C4-2B (cell line): ENCODE results near the gene JAM2.

Experiments used
- H3K27ac ChIP-seq: fragments of 450-650 bp; 2 replicates; pipeline ENCODE4 v1.5.1; 2017
- ZFX ChIP-seq: fragments of 450-650 bp; IDR thresholded peaks from 2 replicates; pipeline ENCODE4 v1.6.1; 2017
- TF ChIP-seq, protein P1 (sequence below): fragments of 450-650 bp; conservative IDR thresholded peaks from 2 replicates; pipeline ENCODE4 v1.5.1; 2017; ENCODE audit warnings: mild to moderate bottlenecking

JAM2 gene

DNA sequence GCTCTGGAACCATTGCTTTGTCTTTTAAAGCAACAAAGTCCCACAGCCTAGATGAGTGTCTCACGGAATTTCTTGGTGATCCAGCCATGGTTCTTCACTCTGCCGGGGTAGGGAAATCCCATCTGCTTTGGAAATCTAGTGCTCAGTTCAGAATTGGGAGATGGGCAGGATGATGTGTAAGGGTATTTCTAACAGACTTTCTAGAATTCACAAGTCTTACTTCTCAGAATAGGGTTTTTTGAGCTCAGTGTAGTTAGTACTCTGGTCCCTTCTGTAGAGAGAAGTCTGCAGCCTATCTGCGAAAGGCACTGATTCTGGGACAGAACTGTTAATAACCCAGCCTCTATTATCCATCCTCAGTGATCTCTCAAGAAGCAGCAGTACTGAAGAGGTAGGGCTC, 121.0 kb downstream of the JAM2 start:
- H3K27ac ChIP-seq = no peak overlapping the region
- no peak for TF ChIP-seq ZFX
- TF ChIP-seq, protein P1, sequence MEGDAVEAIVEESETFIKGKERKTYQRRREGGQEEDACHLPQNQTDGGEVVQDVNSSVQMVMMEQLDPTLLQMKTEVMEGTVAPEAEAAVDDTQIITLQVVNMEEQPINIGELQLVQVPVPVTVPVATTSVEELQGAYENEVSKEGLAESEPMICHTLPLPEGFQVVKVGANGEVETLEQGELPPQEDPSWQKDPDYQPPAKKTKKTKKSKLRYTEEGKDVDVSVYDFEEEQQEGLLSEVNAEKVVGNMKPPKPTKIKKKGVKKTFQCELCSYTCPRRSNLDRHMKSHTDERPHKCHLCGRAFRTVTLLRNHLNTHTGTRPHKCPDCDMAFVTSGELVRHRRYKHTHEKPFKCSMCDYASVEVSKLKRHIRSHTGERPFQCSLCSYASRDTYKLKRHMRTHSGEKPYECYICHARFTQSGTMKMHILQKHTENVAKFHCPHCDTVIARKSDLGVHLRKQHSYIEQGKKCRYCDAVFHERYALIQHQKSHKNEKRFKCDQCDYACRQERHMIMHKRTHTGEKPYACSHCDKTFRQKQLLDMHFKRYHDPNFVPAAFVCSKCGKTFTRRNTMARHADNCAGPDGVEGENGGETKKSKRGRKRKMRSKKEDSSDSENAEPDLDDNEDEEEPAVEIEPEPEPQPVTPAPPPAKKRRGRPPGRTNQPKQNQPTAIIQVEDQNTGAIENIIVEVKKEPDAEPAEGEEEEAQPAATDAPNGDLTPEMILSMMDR = no peak

DNA sequence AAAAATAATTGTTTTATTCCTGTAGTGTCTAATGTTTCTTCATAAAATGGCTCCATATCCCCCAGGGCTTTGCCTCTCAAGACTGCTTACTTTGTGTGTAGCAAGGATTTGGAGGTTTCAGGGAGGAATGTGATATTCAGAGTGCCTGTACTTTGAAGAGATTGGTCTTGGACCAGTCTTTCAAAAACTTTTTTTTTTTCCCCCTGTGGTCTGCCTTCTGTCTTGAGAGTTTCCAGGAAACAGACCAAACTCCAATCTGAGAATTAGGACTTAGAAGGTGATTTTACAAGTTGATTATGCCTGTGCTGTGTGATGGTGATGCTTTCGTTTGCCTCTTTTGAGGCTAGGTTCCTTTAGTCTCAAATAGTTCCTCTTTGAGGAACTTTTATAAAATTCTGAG, 121.6 kb downstream of the JAM2 start:
- TF ChIP-seq, protein P1 = no peak
- TF ChIP-seq ZFX = no peak
- no peak overlapping the region for H3K27ac ChIP-seq

DNA sequence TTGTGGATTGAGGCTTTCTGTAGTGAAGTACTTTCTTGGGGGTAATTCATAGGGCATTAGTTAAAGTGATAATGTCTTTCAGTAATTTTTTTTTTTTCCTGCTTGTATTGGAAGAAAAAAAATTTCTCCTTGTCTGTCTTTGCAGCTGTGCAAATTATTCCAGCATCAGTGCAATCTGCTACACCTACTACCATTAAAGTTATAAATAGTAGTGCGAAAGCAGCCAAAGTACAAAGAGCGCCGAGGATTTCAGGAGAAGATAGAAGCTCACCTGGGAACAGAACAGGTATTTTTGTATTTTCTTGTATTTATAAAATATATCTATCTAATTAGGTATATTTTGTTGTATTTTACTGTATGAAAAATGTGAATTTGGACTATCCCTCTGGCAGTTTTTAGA, 125.0 kb downstream of the JAM2 start:
- no peak overlapping the region for H3K27ac ChIP-seq
- TF ChIP-seq, protein P1 = no peak
- no peak for TF ChIP-seq ZFX
